Measurements from ENCODE around the gene CDK15. TPM values are rescaled to one million over a fixed set of nuclear protein-coding genes. Genes with fewer than 3 reads are reported as not detected.

CDK15 gene
- total and polyA plus RNA-seq, 9 of the 15 experiments (the other 6 are each of a cell fraction or from before 2014, with no cell fraction given), result not detected

DNA sequence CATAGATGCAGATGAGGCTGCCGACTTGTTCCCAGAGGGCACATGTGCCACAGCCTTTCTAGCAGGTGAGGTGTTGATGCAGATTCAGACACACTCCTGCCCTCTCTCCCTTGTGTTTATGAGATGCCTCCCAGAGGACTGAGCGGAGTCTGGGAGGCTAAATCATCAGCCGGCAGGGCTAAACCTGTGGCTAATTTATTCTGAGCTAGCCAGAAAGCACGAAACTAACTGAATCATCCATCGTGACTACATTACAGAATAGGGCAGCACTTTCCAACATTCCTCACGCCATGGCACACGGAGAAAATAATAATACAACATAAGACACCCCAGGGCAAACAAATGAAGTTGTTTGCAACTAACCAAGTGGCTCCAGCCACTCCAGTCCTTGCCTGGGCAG lies 125.6 kb downstream of the CDK15 start:
- Histone ChIP-seq H3K79me2 (ENCODE audit: control insufficient read depth, insufficient read depth, low read length) (no peaks in the 10 kb centered on the region), H3K27me3 (ENCODE audit: control insufficient read depth in 2 of 2, insufficient read depth in 2 of 2, low read length in 2 of 2) (peaks cover 2 to 22% of the 10 kb centered on the region in 2 experiments; a peak in 2 of 5 replicates), H3K9ac (ENCODE audit: insufficient read depth in 1 of 2, low read depth in 2 of 2, low read length in 2 of 2) (no peak overlapping the region), H3K9me1 (ENCODE audit: control insufficient read depth, insufficient read depth, low read length) (no peaks in the 10 kb centered on the region), H3K4me1 (replicated peaks in 1 of 2; ENCODE audit: control insufficient read depth in 2 of 2, insufficient read depth in 2 of 2, low read length in 2 of 2) (no peaks in the 10 kb centered on the region), H3K4me3 (no peak overlapping the region), H3K9me3 (replicated peaks; ENCODE audit: control insufficient read depth, insufficient read depth, low read depth, low read length) (no peaks in the 10 kb centered on the region), H2AFZ (ENCODE audit: low read depth, low read length) (no peak overlapping the region), H4K20me1 (replicated peaks; ENCODE audit: control insufficient read depth, insufficient read depth, low read length) (no peaks in the 10 kb centered on the region), H3K36me3 (ENCODE audit: control insufficient read depth, insufficient read depth, low read length) (no peaks in the 10 kb centered on the region), H3K27ac (ENCODE audit: extremely low read depth, low read depth, low read length) (no peak overlapping the region), H3K4me2 (ENCODE audit: insufficient read depth, low read length) (no peak overlapping the region)
- WGBS (ENCODE audit: insufficient coverage, low coverage, missing lambda C conversion rate), result 2% methylated on average over 7 of the region's 7 CpGs
- FAIRE-seq (no peak), ATAC-seq (no peak), DNase-seq (ENCODE audit: extremely low read depth in 1 of 4, low spot score in 3 of 4) (no peak)
- in situ Hi-C loops (cut with MboI) (no loop called here), intact Hi-C loops (cut with micrococcal nuclease) (no loop called here)
- ChIA-PET CTCF (ENCODE audit: low intra/inter-chr PET ratio) (no interaction called here), POLR2A (interaction anchor here (0.5 kb wide), 1 partner anchor 123 kb away, joined by 3 read pairs; no protein-coding TSS in a partner anchor)
- TF ChIP-seq MEF2D (tag; conservative IDR thresholded peaks at IDR 0.05; ENCODE audit: low read depth) (no peak), GATAD2A (IDR thresholded peaks at IDR 0.05) (no peak), THAP7 (CRISPR knock-in tag; IDR thresholded peaks at IDR 0.05) (no peak), KDM2B (CRISPR knock-in tag; IDR thresholded peaks at IDR 0.05) (no peak), NEUROD1 (IDR thresholded peaks at IDR 0.05; ENCODE audit: borderline replicate concordance, low read depth, low read length, partially characterized antibody) (no peak)
- BruUV-seq (replicated peaks), result no TSS peak

DNA sequence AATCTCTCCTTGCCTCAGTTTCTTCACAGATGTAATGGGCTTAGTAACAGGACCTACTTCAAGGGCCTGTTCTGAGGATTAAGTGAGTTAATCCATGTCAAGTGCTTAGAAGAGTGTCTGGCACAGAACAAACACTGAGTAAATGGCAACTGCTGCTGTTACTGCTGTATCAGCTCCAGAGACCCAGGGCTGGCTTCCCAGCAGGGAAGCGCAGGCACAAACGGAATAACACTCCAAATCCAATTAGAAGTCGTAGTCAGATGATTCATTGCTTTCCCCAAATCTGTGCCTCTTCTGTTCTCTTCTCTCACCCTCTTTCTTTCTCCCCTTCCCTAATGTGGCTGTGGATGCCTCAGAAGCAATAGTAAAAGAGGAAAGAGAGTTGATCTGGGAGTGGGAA lies 126.2 kb downstream of the CDK15 start:
- in situ Hi-C loops (cut with MboI), result no loop called here
- intact Hi-C loops (cut with micrococcal nuclease), result no loop called here
- no peak for TF ChIP-seq HNRNPH1 (optimal IDR thresholded peaks at IDR 0.05; ENCODE audit: low read depth, low read length)
- TF ChIP-seq, protein P1, sequence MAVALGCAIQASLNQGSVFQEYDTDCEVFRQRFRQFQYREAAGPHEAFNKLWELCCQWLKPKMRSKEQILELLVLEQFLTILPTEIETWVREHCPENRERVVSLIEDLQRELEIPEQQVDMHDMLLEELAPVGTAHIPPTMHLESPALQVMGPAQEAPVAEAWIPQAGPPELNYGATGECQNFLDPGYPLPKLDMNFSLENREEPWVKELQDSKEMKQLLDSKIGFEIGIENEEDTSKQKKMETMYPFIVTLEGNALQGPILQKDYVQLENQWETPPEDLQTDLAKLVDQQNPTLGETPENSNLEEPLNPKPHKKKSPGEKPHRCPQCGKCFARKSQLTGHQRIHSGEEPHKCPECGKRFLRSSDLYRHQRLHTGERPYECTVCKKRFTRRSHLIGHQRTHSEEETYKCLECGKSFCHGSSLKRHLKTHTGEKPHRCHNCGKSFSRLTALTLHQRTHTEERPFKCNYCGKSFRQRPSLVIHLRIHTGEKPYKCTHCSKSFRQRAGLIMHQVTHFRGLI (CRISPR knock-in tag; IDR thresholded peaks at IDR 0.05), result no peak
- TF ChIP-seq, protein P2, sequence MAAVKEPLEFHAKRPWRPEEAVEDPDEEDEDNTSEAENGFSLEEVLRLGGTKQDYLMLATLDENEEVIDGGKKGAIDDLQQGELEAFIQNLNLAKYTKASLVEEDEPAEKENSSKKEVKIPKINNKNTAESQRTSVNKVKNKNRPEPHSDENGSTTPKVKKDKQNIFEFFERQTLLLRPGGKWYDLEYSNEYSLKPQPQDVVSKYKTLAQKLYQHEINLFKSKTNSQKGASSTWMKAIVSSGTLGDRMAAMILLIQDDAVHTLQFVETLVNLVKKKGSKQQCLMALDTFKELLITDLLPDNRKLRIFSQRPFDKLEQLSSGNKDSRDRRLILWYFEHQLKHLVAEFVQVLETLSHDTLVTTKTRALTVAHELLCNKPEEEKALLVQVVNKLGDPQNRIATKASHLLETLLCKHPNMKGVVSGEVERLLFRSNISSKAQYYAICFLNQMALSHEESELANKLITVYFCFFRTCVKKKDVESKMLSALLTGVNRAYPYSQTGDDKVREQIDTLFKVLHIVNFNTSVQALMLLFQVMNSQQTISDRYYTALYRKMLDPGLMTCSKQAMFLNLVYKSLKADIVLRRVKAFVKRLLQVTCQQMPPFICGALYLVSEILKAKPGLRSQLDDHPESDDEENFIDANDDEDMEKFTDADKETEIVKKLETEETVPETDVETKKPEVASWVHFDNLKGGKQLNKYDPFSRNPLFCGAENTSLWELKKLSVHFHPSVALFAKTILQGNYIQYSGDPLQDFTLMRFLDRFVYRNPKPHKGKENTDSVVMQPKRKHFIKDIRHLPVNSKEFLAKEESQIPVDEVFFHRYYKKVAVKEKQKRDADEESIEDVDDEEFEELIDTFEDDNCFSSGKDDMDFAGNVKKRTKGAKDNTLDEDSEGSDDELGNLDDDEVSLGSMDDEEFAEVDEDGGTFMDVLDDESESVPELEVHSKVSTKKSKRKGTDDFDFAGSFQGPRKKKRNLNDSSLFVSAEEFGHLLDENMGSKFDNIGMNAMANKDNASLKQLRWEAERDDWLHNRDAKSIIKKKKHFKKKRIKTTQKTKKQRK (IDR thresholded peaks at IDR 0.05; ENCODE audit: borderline replicate concordance, low read depth, low read length), result no peak
- no peak for TF ChIP-seq NR2C2 (CRISPR knock-in tag; IDR thresholded peaks at IDR 0.05)
- no peak for TF ChIP-seq NR2C2 (tag; IDR thresholded peaks at IDR 0.05)

More for the DNA sequence above, 126.2 kb downstream of the CDK15 start:
- Histone ChIP-seq H3K4me3 (no peak overlapping the region), H3K9ac (ENCODE audit: insufficient read depth in 1 of 2, low read depth in 2 of 2, low read length in 2 of 2) (no peak overlapping the region), H4K20me1 (replicated peaks; ENCODE audit: control insufficient read depth, insufficient read depth, low read length) (no peaks in the 10 kb centered on the region), H3K4me1 (replicated peaks in 1 of 2; ENCODE audit: control insufficient read depth in 2 of 2, insufficient read depth in 2 of 2, low read length in 2 of 2) (no peaks in the 10 kb centered on the region), H2AFZ (ENCODE audit: low read depth, low read length) (no peak overlapping the region), H3K9me3 (replicated peaks; ENCODE audit: control insufficient read depth, insufficient read depth, low read depth, low read length) (no peaks in the 10 kb centered on the region), H3K36me3 (ENCODE audit: control insufficient read depth, insufficient read depth, low read length) (no peaks in the 10 kb centered on the region), H3K4me2 (ENCODE audit: insufficient read depth, low read length) (no peak overlapping the region), H3K79me2 (ENCODE audit: control insufficient read depth, insufficient read depth, low read length) (no peaks in the 10 kb centered on the region), H3K27me3 (ENCODE audit: control insufficient read depth in 2 of 2, insufficient read depth in 2 of 2, low read length in 2 of 2) (peaks cover 2 to 22% of the 10 kb centered on the region in 2 experiments; a peak in 2 of 5 replicates), H3K27ac (ENCODE audit: extremely low read depth, low read depth, low read length) (no peak overlapping the region), H3K9me1 (ENCODE audit: control insufficient read depth, insufficient read depth, low read length) (no peaks in the 10 kb centered on the region)
- CTCF ChIA-PET (ENCODE audit: low intra/inter-chr PET ratio), result no interaction called here
- POLR2A ChIA-PET, result interaction anchor here (0.5 to 0.7 kb wide), 2 partner anchors 77 to 122 kb away, joined by 3 to 4 read pairs; no protein-coding TSS in a partner anchor
- no TSS peak for BruUV-seq (replicated peaks)
- FAIRE-seq (no peak), ATAC-seq (no peak), DNase-seq (ENCODE audit: extremely low read depth in 1 of 4, low spot score in 3 of 4) (no peak)
- 7% methylated on average over 3 of the region's 3 CpGs for WGBS (ENCODE audit: insufficient coverage, low coverage, missing lambda C conversion rate)

Measured in K562 (cell line).